ENCODE data around the gene NOC2L.
A peak's percentile ranks its signal among the peaks of the same experiment; 100 is the strongest.
"Not testable (repeated sequence)": the region's sequence is repeated elsewhere in the genome, so short reads cannot be mapped to it uniquely, and the experiment has no call there.

NOC2L gene

DNA sequence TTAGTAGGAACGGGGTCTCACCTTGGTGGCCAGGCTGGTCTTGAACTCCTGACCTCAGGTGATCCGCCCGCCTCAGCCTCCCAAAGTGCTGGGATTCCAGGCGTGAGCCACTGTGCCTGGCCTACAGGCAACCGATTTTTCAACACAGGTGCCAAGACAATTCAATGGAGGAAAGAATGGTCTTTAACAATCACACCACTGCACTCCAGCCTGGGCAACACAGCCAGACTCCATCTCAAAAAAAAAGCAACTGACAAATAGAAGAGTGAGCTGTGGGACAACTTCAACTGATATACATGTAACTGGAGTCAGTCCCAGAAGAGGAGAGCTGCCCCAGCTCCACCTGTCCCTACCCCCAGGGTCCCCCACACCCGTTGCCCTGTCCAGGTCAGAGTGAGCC lies 35.5 kb upstream of the NOC2L start:
- not testable (repeated sequence) for DNase-seq (ENCODE audit: insufficient read length, low spot score); FAIRE-seq

GRCh38 chr1:993379-993995 lies 34.4 kb upstream of the NOC2L start:
- DNase-seq (ENCODE audit: insufficient read length, low spot score) (no peak), FAIRE-seq (no peak)

GRCh38 chr1:992362-992761 lies 33.3 kb upstream of the NOC2L start:
- no peak for FAIRE-seq
- no peak for DNase-seq (ENCODE audit: insufficient read length, low spot score)

GRCh38 chr1:991895-992294 lies 32.8 kb upstream of the NOC2L start:
- no peak for DNase-seq (ENCODE audit: insufficient read length, low spot score)
- no peak for FAIRE-seq

GRCh38 chr1:991275-991674 lies 32.2 kb upstream of the NOC2L start:
- not testable (repeated sequence) for FAIRE-seq; DNase-seq (ENCODE audit: insufficient read length, low spot score)

GRCh38 chr1:988061-988460 lies 29.0 kb upstream of the NOC2L start:
- DNase-seq (ENCODE audit: insufficient read length, low spot score); FAIRE-seq: not testable (repeated sequence)

- FAIRE-seq = no peak
Observed at GRCh38 chr1:985126-985525, 26.1 kb upstream of the NOC2L start.

GRCh38 chr1:984476-984814 lies 25.4 kb upstream of the NOC2L start:
- no peak for FAIRE-seq
- no peak for DNase-seq (ENCODE audit: insufficient read length, low spot score)

More at GRCh38 chr1:985126-985525, 26.1 kb upstream of the NOC2L start:
- DNase-seq (ENCODE audit: insufficient read length, low spot score) = no peak

- FAIRE-seq (peak; percentile 64), DNase-seq (ENCODE audit: insufficient read length, low spot score) (no peak)
Observed at GRCh38 chr1:983798-984475, 24.9 kb upstream of the NOC2L start.

DNA sequence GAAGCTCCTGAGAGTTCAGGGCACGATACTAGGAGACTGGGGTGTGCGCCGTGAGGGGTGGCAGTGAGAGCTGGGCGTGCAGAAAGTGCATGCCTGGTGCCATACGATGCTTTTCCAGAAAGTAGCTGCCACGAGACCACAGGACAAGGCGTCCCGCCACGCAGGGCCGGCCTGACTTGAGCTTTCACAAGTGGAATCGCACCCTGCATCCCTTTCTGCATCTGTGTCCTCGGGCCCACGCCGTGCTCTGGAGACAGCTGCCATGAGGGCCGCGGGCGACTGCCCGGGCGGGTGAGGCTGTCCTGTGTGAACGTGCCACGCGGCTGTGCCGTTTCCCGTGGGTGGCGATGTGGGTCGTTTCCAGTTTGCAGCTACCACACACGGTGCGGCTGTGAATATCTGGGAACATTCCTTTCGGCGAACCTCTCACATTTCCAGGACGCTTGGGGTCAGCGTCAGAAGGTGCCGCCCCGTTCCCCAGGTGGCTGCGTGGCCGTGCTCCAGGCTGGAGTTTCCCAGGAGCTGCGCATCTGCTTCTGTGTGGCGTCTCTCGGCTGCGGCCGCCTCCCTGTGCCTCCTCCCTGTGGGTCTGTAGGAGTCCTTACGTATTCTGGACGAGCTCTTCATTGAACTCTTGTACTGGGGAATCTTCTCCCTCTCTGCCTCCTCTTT lies 23.8 kb upstream of the NOC2L start:
- FAIRE-seq (no peak), DNase-seq (ENCODE audit: insufficient read length, low spot score) (no peak)

DNA sequence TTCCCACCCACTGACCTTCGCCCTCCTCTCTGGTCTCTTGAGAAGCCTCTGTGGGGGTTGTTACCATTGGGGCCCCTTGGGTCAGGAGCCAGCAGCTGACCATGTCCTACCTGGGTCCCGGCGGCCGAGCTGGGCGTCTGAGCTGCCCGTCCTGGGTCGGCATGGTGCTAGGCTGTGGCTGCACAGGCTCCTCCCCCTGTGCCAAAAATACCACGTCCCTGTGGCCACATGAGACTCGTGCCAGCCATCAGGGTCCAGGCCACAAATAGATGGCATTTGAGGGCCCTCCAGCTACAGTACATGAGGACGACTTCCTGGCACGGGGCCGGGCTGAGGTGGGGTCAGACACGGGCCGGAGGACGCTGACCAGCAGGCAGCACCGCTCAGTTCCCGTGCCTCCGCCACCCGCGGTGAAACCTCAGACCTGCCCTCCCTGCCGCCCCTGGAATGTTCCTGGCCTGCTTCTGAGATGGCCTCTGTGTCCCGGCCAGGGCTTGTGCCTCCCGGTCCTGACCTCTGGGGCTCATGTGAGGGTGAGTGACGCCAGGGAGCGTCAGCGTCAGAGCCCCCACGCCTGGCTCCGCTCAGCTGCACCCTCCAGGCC lies 23.0 kb upstream of the NOC2L start, which contains the start of gene PERM1:
TSS of gene PERM1 (minus strand) at position 139 of the 604 bp plus-strand sequence. CDS start 1,064 bp downstream, outside the sequence.
- FAIRE-seq (no peak), DNase-seq (ENCODE audit: insufficient read length, low spot score) (no peak)

- DNase-seq (ENCODE audit: insufficient read length, low spot score) (no peak), FAIRE-seq (no peak)
Observed at GRCh38 chr1:981491-981954, 22.5 kb upstream of the NOC2L start.

DNA sequence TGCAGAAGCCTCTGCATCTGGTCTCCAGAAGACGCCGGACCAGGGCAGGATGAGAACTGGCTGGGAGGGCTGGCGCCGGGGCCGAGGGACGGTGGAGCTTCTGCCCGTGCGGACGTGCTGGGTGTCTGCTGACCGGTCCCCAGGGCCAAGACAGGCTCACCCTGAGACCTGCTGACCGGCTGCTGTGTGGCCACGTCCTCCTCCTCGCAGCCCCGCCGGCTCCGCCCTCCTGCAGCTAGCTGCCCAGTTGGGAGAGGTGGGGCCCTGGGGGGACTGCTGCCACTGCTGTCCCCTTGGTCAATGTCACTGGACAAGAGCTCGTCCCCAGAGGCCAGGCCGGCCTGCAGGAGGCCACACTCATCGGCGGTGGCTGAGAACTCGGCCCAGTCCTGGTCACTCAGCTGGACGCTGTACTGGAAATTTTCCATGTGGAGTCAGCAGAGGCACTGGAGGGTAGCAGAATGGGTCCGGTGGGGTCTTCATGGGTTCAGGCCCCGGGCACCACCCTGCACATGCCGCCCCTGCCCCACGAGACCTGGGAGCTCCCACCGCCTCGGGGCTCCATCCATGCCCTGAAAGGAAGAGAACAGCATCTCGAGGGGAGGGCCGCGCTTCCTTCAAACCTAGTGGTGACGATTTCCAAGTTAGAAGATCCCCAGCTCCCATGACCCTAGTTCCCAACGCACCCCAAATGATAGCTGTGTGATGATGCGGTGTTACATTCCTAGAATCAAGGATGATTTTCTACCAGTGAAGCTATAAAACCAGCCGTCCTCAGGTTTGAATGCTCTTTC lies 21.7 kb upstream of the NOC2L start:
- no peak for FAIRE-seq
- no peak for DNase-seq (ENCODE audit: insufficient read length, low spot score)

DNA sequence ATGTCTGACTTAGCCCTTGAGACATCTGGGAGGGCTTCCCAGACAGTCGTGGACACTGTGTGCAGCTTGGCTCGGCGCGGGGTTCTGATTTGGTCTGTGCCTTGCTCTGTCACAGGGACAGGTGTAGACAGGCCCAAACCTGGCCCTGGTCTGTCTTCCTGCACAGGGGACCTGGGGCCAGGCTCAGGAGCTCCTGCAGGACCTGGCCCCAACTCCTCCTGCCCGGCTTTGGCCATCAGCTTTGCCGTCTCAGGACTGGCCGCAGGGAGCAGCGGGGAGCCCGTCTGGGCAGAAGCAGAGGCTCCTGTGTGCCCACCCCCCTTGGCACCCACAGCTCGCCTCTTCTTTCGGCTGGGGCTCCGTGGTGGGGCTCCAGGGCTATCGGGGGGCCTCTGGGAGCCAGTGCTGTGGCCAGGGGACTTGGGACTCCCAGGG lies 21.1 kb upstream of the NOC2L start:
- DNase-seq (ENCODE audit: insufficient read length, low spot score) (no peak), FAIRE-seq (no peak)

- DNase-seq (ENCODE audit: insufficient read length, low spot score) = no peak
- FAIRE-seq = no peak
Observed at GRCh38 chr1:979744-980072, 20.7 kb upstream of the NOC2L start.

DNA sequence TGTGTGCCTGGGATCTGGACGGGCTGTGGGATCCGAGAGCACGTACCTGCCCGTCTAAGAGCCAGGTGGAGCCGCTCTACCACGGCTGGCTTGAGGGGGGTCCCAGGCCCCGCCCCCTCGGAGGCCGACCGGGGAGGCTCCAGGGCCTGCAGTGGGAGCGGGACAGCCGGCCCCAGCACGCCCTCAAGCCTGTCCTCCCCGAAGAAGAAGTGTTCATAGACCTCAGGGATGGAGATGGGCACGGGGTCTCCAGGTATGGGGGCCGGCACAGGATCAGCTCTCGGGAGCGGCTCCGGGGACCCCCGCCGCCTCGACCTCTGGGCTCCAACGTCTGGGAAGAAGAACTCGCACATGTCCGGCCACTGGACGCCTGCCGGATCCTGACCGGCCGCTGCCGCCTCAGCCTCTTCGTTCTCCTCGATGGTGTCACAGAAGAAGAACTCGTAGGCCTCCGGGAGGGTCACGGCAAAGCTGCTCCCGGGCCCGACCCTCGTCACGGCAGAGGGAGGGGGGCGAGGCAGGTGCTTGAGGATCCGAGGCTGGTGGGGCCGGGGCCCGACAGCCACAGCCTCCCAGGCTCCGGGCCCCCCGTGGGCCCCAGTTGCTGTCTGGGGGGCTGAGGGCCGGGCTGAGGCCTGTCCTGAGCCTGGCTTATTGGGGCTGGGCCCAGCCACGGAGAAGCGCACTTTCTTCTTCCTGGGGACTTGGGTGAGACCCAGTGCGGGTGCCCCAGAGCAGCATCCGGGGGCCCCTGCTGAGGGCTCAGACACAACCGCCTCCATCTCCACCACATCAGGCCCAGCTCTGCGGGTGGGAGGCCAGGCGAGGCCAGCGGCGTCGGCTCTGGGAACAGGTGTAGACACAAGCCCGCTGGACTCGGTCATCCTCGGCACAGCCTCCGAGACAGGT lies 20.0 kb upstream of the NOC2L start:
- DNase-seq (ENCODE audit: insufficient read length, low spot score) (no peak), FAIRE-seq (no peak)

DNA sequence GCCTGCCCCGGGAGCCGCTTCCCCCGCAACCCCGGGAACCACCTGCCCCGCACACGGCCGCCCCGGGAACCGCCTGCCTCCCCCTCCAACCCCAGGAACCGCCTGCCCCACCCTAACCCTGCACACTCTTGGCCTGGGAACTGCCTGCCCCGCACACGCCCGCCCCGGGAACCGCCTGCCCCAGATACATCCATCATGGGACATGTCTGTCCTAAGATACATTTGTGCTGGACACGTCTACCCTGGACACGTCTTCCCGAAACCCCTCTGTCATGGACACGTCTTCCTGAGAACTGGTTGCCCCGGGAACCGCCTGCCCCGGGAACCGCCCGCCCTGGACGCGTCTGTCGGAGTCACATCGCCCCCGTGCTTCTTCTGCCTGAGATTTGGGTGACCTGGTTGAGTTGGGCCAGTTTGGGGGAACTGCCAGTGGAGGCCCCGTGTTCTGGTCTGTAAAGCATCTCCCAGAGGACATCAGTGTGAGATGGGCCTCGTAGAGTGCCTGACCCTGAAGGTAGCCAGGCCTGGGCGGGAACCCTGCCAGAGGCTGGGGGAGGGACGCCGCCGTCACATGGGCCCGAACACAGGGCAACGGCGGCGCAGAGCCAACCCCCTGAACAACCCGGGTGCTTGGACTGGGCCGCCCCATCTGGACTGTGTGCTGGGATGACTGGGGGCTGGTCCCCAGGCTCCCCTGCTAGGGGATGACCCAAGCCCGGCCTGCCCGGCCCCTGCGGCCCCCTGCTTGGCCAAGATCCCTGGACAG lies 19.2 kb upstream of the NOC2L start:
- FAIRE-seq (no peak), DNase-seq (ENCODE audit: insufficient read length, low spot score) (no peak)

DNA sequence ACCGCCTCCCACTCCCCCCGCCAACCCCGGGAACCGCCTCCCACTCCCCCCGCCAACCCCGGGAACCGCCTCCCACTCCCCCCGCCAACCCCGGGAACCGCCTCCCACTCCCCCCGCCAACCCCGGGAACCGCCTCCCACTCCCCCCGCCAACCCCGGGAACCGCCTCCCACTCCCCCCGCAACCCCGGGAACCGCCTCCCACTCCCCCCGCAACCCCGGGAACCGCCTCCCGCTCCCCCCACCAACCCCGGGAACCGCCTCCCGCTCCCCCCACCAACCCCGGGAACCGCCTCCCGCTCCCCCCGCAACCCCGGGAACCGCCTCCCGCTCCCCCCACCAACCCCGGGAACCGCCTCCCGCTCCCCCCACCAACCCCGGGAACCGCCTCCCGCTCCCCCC lies 17.7 kb upstream of the NOC2L start:
- not testable (repeated sequence) for DNase-seq (ENCODE audit: insufficient read length, low spot score); FAIRE-seq

Data from HTR-8/SVneo (cell line).